ENCODE results near the gene KCNH2. TPM values are rescaled to one million over a fixed set of nuclear protein-coding genes. Genes with fewer than 3 reads are reported as not detected.
A peak's percentile ranks its signal among the peaks of the same experiment; 100 is the strongest.

Gene KCNH2
- total and polyA plus RNA-seq, 2 of the 13 experiments (the other 11 are each of a cell fraction or from before 2014, with no cell fraction given) = 0.09 to 0.11 TPM

- TF ChIP-seq ZNF382 (CRISPR knock-in tag; IDR thresholded peaks at IDR 0.05; ENCODE audit: borderline replicate concordance) (no peak), DDIT3 (CRISPR knock-in tag; IDR thresholded peaks at IDR 0.05) (no peak), KDM6A (CRISPR knock-in tag; IDR thresholded peaks at IDR 0.05; ENCODE audit: low read depth) (no peak), TRIM22 (IDR thresholded peaks at IDR 0.05) (no peak), NCOA5 (CRISPR knock-in tag; IDR thresholded peaks at IDR 0.05) (no peak), RFX5 (IDR thresholded peaks at IDR 0.05; ENCODE audit: low read depth, low read length) (no peak), ARID3A (IDR thresholded peaks at IDR 0.05; ENCODE audit: low read depth, low read length) (no peak), ZNF740 (CRISPR knock-in tag; IDR thresholded peaks at IDR 0.05) (no peak), DNMT1 (CRISPR knock-in tag; IDR thresholded peaks at IDR 0.05) (0 out of 2 replicates have a peak, but pooled peaks have one; percentile 25), TFAP4 (IDR thresholded peaks at IDR 0.05; ENCODE audit: borderline replicate concordance, low read depth) (no peak), TGIF2 (CRISPR knock-in tag; IDR thresholded peaks at IDR 0.05) (no peak), ZNF724P (CRISPR knock-in tag; IDR thresholded peaks at IDR 0.05; ENCODE audit: borderline replicate concordance) (peak; percentile 65; the same call in 1 of the 2 replicates), TOE1 (CRISPR knock-in tag; IDR thresholded peaks at IDR 0.05) (no peak), RBM39 (IDR thresholded peaks at IDR 0.05; ENCODE audit: low read depth, low read length, poor library complexity, severe bottlenecking) (peak; percentile 48), NFKB2 (CRISPR knock-in tag; IDR thresholded peaks at IDR 0.05; ENCODE audit: borderline replicate concordance) (no peak; the same call in 1 of the 2 replicates), GLMP (CRISPR knock-in tag; IDR thresholded peaks at IDR 0.05; ENCODE audit: borderline replicate concordance) (no peak), TP53 (CRISPR knock-in tag; conservative IDR thresholded peaks at IDR 0.05) (no peak), FIP1L1 (IDR thresholded peaks at IDR 0.05; ENCODE audit: borderline replicate concordance, insufficient read depth, low read depth, low read length) (no peak), ZNF670 (CRISPR knock-in tag; IDR thresholded peaks at IDR 0.05; ENCODE audit: borderline replicate concordance) (no peak), RFXAP (CRISPR knock-in tag; IDR thresholded peaks at IDR 0.05; ENCODE audit: borderline replicate concordance) (no peak), FOXO1 (CRISPR knock-in tag; IDR thresholded peaks at IDR 0.05) (no peak), KDM1A (CRISPR knock-in tag; IDR thresholded peaks at IDR 0.05) (no peak), ZNF816 (CRISPR knock-in tag; IDR thresholded peaks at IDR 0.05; ENCODE audit: borderline replicate concordance) (no peak), KLF6 (CRISPR knock-in tag; IDR thresholded peaks at IDR 0.05) (no peak)
Observed at GRCh38 chr7:151017953-151018420, 39.9 kb upstream of the KCNH2 start (continued).

Data from HepG2 (cell line).